ENCODE measurements around the gene HMGB1.

DNA sequence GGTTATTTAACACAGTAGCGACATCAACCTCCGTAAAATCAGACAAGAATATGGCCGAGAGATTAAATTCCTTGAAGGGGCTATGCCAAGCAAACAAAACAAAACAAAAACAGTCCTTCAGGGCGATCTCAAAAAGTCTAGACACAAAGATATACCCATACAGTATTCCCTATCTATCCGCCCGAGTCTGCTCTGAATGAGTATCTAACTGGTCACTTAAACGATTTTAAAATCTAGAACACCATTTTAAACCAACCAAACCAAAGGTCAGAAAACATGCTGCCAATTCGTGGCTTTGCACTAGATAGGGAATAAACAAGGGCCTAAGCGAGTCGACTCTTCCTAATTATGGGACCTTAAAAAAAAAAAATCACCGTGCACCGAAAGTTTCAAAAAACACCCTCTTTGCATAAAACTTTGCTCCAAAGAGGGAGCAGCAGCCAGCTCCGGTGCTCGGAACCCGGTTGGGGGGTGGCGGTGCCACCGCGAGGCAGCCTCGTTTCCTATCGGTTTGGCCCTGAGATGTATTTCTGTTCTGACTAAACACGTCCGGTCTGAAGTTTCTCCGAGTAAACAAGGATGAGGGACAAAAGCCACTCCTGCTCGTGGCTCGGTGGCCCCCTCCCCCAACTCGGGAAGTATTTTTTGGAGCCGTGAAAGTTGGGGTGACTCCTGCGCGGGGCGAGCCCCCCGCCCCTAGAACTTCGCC lies 1.8 kb downstream of the HMGB1 start:
- no peak for TF ChIP-seq EP300 (IDR thresholded peaks at IDR 0.05)
- TF ChIP-seq, protein P1, sequence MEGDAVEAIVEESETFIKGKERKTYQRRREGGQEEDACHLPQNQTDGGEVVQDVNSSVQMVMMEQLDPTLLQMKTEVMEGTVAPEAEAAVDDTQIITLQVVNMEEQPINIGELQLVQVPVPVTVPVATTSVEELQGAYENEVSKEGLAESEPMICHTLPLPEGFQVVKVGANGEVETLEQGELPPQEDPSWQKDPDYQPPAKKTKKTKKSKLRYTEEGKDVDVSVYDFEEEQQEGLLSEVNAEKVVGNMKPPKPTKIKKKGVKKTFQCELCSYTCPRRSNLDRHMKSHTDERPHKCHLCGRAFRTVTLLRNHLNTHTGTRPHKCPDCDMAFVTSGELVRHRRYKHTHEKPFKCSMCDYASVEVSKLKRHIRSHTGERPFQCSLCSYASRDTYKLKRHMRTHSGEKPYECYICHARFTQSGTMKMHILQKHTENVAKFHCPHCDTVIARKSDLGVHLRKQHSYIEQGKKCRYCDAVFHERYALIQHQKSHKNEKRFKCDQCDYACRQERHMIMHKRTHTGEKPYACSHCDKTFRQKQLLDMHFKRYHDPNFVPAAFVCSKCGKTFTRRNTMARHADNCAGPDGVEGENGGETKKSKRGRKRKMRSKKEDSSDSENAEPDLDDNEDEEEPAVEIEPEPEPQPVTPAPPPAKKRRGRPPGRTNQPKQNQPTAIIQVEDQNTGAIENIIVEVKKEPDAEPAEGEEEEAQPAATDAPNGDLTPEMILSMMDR (IDR thresholded peaks at IDR 0.05) = no peak

Measured in stomach (tissue), 4 donors.